SKM-1 (cell line): ENCODE measurements around the gene APOA4.
"Not testable (repeated sequence)": the region's sequence is repeated elsewhere in the genome, so short reads cannot be mapped to it uniquely, and the experiment has no call there.

Source experiments
- DNase-seq: peaks from one replicate; lab custom pipeline; 2025; ENCODE audit not compliant: unreplicated experiment; lab: John Stamatoyannopoulos, UW

The APOA4 gene

DNA sequence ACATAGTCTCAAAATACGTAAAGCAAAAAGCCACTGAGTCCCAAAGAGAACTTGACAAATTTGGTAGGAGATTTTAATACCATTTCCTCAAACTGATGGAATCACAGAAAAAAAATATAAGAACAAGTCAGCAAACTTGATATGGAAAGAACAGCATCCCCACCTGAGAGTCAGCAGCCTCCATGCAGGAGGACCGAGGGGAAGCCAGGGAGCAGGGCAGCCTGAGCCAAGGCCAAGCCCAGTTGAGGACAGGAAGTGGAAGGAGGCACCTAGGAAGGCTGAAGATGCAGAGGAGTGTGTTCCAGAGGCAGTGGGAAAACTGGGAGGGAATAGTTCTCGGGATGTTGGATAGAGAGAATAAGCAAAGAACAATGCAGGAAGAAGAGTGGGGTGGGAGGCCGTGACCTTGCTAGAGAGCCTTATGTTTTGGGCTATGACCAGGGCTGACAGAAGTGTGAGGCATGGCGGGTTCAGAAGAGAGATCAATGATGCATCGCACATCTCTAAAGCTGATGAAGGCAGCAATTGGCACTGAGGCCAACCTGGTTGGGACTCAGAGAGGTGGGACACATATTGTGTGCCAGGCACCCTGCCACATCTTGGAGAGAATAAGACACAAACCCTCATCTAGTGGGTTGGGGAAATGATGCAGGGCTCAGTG is 15.4 kb downstream of the APOA4 start:
- DNase-seq: no peak

DNA sequence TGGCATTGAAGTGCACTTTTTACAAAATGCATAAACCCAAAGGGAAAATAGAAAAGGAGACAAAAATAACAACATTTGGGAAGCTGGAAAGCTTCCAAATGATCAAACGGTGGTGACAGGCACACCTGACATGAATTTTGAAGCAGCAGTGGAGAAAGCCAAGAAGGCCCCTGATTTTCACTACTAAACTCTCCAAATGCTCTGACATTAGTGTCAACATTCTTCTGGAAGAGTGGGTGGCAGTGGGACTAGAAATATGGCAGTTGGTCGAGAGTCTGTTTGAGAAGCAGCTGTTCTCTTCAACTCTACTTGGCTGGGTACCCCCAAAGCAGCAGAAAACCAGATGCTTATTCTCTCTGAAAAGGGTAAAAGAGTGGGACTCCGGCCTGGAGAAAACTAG is 19.1 kb downstream of the APOA4 start:
- DNase-seq: no peak

DNA sequence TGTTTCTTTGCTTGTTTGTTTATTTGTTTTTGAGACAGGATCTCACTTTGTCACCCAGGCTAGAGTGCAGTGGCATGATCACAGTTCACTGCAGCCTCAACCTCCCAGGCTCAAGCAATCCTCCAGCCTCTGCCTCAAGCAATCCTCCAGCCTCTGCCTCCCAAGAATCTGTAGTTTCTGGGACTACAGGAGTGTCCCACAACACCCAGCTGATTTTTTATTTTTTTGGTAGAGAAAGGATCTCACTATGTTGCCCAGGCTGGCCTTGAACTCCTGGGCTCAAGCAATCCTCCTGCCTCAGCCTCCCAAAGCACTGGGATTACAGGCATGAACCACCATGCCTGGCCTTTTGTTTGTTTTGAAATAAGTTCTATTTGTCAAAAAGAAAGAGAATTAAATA is 21.4 kb downstream of the APOA4 start:
- DNase-seq: not testable (repeated sequence)

- no peak for DNase-seq
Observed at GRCh38 chr11:116800610-116801009, 22.5 kb downstream of the APOA4 start.

- no peak for DNase-seq
Observed at GRCh38 chr11:116798368-116798767, 24.7 kb downstream of the APOA4 start.

GRCh38 chr11:116797816-116798215 is 25.3 kb downstream of the APOA4 start:
- no peak for DNase-seq

GRCh38 chr11:116796548-116796947 is 26.6 kb downstream of the APOA4 start:
- no peak for DNase-seq

DNA sequence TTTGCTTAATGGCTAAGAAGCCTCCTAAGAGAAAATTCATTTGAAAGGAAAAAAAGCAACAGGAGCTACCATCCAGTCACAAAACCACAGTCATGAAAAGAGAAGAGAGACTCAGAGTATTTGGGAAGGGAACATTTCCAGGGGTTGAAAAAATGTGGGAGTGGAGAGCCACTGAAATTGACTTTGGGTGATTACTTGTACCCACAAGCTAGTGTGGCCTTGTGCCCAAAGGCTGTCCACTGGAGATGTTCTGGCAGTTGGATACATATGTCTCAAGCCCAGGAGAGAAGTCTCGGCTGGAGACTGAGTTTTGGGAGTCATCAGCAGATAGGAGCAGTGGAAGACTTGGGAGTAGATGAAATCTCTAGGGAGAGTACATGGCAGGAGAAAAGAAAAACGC is 28.3 kb downstream of the APOA4 start:
- DNase-seq: no peak

- DNase-seq: peak; percentile 11
Observed at GRCh38 chr11:116793772-116794097, 29.4 kb downstream of the APOA4 start.

DNA sequence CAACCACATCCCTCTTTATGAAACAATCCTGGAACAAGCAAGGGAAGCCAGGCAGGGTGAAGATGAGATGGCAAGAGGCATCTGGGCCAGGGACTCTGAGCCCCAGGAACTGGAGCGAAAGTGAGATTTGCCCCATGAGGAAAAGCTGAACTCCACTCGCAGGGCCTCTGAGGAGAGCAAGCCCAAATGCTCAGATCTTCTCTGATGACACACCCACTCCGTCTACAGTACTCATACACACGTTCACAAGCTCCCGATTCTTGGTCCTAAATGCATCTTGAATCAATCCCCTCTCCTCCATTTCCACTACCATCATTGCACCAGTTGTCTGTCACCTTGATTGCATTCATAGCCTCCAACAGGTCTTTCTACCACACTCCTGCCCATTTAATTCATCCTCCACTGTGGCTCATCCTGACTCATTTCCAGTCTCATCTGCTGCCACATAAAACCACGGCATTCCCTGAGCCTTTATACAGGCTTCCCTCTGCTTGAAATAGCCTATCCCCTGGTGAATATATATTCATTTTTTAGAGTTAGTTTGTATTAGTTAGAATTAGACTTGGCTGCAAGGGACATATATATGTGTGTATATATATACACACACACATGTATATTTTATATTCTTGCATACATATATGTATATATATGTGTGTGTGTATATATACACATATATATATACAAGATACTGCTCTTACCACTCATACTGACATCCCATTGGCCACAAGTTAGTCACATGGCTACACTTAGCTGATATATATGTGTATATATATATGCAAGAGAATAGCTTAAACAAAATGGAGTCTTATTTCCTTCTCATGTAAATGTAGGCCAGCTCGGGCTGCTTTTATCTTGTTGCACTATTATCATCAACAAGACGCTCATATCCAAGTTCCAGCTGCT is 30.0 kb downstream of the APOA4 start:
- no peak for DNase-seq

DNA sequence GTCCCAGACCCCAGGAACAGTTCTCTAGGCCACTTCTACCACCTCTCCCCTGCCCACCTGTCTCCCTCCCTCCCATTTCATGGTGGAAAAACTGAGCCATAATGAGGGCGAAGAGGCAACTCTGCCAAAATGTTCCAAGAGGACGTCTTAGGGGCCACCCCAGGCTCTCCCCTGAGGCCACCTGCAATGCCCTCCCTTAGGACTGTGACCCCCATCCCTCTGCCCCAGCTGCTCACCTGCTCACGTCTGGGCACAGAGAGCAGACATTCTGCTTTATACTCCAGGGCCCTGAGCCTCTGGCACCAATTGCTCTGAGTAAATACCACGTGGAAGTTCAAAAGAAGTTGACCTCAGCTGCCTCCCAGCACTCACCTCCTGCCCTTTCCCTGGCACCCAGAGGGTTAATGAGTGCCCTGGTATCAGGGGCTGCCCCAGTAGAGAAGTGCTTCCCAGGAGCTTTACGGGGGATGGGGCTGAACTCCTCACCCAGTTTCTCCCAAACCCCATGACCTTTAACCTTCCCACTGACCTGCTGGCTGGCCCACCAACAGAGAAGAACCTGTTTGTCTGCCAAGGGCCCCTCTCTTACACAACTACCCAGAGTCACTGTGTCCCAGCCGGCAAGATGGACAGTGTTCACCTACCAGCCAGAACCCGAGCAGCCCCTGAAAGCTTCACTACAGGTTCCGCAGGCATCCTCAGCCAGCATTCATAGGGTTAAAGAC is 30.8 kb downstream of the APOA4 start:
- DNase-seq: no peak

- DNase-seq: no peak
Observed at GRCh38 chr11:116791813-116792143, 31.3 kb downstream of the APOA4 start, which contains the start of gene APOA5. APOA5 (minus strand) TSS chr11:116791879; CDS start chr11:116791860, 19 bp downstream.

DNA sequence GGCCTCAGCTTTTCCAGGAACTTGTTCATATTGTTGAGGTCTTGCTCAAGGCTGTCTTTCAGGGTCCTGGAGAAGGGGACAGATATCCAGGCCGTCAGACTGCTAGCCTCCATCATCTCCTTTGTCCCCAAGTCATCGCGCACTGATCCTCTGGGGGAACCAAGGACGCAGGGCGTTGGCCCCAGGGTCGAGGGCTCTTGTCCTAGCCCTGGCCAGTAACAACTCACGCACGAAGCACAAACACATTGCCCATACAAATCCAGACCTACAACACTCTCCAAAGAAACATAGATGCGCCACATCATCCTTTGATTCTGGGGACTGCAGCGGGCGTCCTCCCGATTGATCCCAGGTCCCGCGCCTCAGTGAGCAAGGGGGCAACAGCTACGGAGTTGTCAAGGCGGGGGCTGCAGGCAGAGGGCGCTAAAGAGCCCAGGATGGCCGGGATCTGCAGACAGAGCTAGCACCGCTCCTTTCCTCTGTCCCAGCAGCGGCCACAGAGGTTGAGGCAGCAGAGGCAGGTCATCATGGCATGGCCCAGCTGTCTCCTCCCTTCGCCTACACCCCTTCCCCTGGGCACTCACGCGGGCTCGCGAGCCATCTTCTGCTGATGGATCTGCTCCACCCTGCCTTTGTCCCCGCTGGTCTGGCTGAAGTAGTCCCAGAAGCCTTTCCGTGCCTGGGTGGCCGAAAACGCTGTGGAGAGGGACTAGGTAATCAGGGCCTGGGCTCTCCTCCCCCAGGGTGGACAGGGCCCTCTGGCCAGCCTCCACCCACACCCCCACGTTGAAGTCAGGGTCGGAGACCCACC is 31.9 kb downstream of the APOA4 start:
- peak; percentile 21 for DNase-seq

GRCh38 chr11:116790167-116791001 is 32.7 kb downstream of the APOA4 start:
- no peak for DNase-seq

GRCh38 chr11:116788975-116789374 is 34.1 kb downstream of the APOA4 start:
- DNase-seq: no peak

DNA sequence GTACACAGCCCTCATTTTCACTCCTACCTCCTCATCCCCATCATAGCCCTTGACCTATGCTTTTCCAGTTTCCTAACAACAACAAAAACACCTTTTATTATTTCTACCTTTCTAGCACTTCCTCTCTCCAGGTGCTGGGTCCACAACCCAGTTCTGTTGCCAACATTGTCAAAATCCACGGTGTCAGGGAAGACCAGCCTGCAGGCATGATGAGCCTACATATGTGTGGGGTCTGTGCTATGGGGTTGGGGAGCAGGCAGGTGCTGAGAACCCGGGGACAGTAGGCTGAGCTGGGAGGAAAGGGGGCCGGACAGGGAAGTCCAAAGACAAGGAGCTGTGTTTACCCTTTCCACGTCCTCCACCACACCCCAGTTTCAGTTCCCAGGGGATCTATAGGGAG is 34.6 kb downstream of the APOA4 start:
- no peak for DNase-seq

DNA sequence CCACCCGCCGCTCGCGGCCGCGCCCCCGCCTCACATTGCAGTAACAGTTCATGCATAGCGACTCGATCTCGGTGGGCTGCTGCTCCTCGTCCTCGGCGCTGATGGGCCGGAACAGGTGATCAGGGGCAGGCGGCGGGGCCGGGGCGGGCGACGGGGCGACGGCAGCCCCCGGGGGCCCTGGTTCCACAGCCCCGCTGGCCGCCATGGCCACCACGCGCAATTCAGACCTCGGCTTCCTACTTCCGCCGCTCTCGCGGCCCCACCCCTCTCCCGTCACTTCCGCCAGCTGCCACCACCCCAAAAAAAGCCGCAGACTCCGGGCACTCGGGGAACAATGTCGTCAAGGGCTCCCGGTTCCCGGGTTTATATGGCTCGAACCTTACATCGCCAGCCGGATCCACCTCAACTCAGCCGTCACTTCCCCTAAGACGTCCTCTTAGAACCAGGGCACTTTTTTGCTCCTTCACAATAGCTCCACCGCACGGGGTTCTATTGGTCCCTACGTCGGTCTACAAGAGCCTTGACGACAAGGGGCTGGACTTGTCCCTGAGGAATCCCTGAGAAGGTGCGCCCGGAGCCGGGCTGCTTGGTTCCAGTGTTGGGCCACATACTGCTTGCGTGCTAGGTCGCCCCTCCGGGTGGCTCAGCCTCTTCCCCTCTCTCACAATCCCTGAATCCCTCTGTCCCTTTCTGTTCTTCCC is 35.2 kb downstream of the APOA4 start, which contains the start of gene ZPR1:
Gene ZPR1 (minus strand): TSS at position 238 of the 701 bp plus-strand sequence. CDS start 33 bp downstream, at position 205.
- peak; percentile 54 for DNase-seq

DNA sequence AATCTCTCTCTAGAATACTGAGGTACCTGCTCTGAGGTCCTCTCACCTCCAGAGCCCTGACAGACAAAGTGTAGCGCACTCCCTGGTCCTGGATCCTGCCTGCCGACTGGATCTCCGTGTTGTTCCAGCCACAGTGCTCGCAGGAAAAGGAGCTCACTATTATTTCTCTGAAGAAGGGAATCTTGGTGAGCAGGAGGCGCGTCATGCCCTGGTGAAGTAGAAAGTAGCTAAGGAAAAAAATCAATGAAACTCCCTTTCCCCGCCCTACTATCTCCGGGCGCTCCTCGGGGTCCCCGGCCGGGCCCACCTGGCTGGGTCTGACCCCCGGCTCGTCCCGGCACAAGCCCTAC is 35.7 kb downstream of the APOA4 start:
- DNase-seq: no peak

- no peak for DNase-seq
Observed at GRCh38 chr11:116786966-116787365, 36.1 kb downstream of the APOA4 start.

- DNase-seq: no peak
Observed at GRCh38 chr11:116786326-116786725, 36.8 kb downstream of the APOA4 start.
